ENCODE measurements around the gene AQP2.
"Not testable (repeated sequence)": the region's sequence is repeated elsewhere in the genome, so short reads cannot be mapped to it uniquely, and the experiment has no call there.

Gene AQP2

GRCh38 chr12:49969651-49970429 lies 19.3 kb downstream of the AQP2 start:
- DNase-seq (ENCODE audit: low read depth) = no peak

GRCh38 chr12:49970658-49971057 lies 20.1 kb downstream of the AQP2 start:
- DNase-seq (ENCODE audit: low read depth) = no peak

GRCh38 chr12:49971141-49971540 lies 20.6 kb downstream of the AQP2 start:
- DNase-seq (ENCODE audit: low read depth) = no peak

GRCh38 chr12:49972129-49972528 lies 21.6 kb downstream of the AQP2 start:
- DNase-seq (ENCODE audit: low read depth) = no peak

GRCh38 chr12:49972641-49973360 lies 22.3 kb downstream of the AQP2 start, which contains the start of gene AQP6:
Gene AQP6 (plus strand): TSS chr12:49972947. CDS start chr12:49973174, 227 bp downstream.
- no peak for DNase-seq (ENCODE audit: low read depth)

GRCh38 chr12:49973361-49973830 lies 22.9 kb downstream of the AQP2 start:
- DNase-seq (ENCODE audit: low read depth) = no peak

- DNase-seq (ENCODE audit: low read depth) = no peak
Observed at GRCh38 chr12:49974231-49974675, 23.7 kb downstream of the AQP2 start.

- no peak for DNase-seq (ENCODE audit: low read depth)
Observed at GRCh38 chr12:49974677-49975317, 24.3 kb downstream of the AQP2 start.

GRCh38 chr12:49975318-49975761 lies 24.8 kb downstream of the AQP2 start:
- DNase-seq (ENCODE audit: low read depth) = no peak

- no peak for DNase-seq (ENCODE audit: low read depth)
Observed at GRCh38 chr12:49976557-49976956, 26.0 kb downstream of the AQP2 start.

- DNase-seq (ENCODE audit: low read depth) = no peak
Observed at GRCh38 chr12:49978125-49978524, 27.6 kb downstream of the AQP2 start.

GRCh38 chr12:49979016-49979586 lies 28.6 kb downstream of the AQP2 start:
- no peak for DNase-seq (ENCODE audit: low read depth)

- no peak for DNase-seq (ENCODE audit: low read depth)
Observed at GRCh38 chr12:49979791-49980190, 29.3 kb downstream of the AQP2 start.

GRCh38 chr12:49980501-49981349 lies 30.2 kb downstream of the AQP2 start:
- no peak for DNase-seq (ENCODE audit: low read depth)

GRCh38 chr12:49982246-49983087 lies 31.9 kb downstream of the AQP2 start:
- DNase-seq (ENCODE audit: low read depth) = no peak

GRCh38 chr12:49983892-49984291 lies 33.4 kb downstream of the AQP2 start:
- DNase-seq (ENCODE audit: low read depth) = no peak

GRCh38 chr12:49984476-49985359 lies 34.2 kb downstream of the AQP2 start:
- no peak for DNase-seq (ENCODE audit: low read depth)

GRCh38 chr12:49985981-49986380 lies 35.4 kb downstream of the AQP2 start:
- no peak for DNase-seq (ENCODE audit: low read depth)

GRCh38 chr12:49986476-49986875 lies 35.9 kb downstream of the AQP2 start:
- not testable (repeated sequence) for DNase-seq (ENCODE audit: low read depth)
